H9 (cell line): ENCODE results near the gene MITF. TPM values are rescaled to one million over a fixed set of nuclear protein-coding genes. Genes with fewer than 3 reads are reported as not detected.

Source experiments
- DNase-seq: peaks from one replicate; pipeline ENCODE4 v3.0.0-alpha.2; 2017
- H2AFZ ChIP-seq: one replicate; pipeline ENCODE4 v1.6.1; 2013; ENCODE audit warnings: mild to moderate bottlenecking, low read length, control low read depth, moderate library complexity
- H2AK5ac ChIP-seq: 2 replicates; pipeline ENCODE4 v1.6.1; 2013; ENCODE audit warnings: low read length, control low read depth, mixed read lengths; ENCODE audit not compliant: insufficient read length
- H2BK120ac ChIP-seq: one replicate; pipeline ENCODE4 v1.6.1; 2013; ENCODE audit warnings: low read depth, mild to moderate bottlenecking, low read length, control low read depth, inconsistent platforms; ENCODE audit not compliant: poor library complexity, severe bottlenecking
- H2BK12ac ChIP-seq: 2 replicates; pipeline ENCODE4 v1.6.1; 2013; ENCODE audit warnings: low read length, control low read depth, mixed read lengths, low read depth; ENCODE audit not compliant: insufficient read length
- H2BK15ac ChIP-seq: 2 replicates; pipeline ENCODE4 v1.6.1; 2013; ENCODE audit warnings: low read depth, low read length, control low read depth
- H2BK20ac ChIP-seq: one replicate; pipeline ENCODE4 v1.6.1; 2013; ENCODE audit warnings: low read depth, mild to moderate bottlenecking, low read length, control low read depth, inconsistent platforms; ENCODE audit not compliant: poor library complexity, severe bottlenecking
- H2BK5ac ChIP-seq: 2 replicates; pipeline ENCODE4 v1.6.1; 2013; ENCODE audit warnings: low read length, control low read depth, mixed read lengths; ENCODE audit not compliant: insufficient read length
- H3K14ac ChIP-seq: 2 replicates; pipeline ENCODE4 v1.6.1; 2013; ENCODE audit warnings: low read length, control low read depth; ENCODE audit not compliant: insufficient read depth
- H3K18ac ChIP-seq: 2 replicates; pipeline ENCODE4 v1.6.1; 2013; ENCODE audit warnings: low read depth, mild to moderate bottlenecking, mixed read lengths, low read length, control low read depth; ENCODE audit not compliant: insufficient read length
- H3K23ac ChIP-seq: 2 replicates; pipeline ENCODE4 v1.6.1; 2013; ENCODE audit warnings: low read length, control low read depth, mixed read lengths, low read depth; ENCODE audit not compliant: insufficient read length
- H3K23me2 ChIP-seq: 2 replicates; pipeline ENCODE4 v1.6.1; 2013; ENCODE audit warnings: low read depth, mild to moderate bottlenecking, mixed read lengths, low read length, control low read depth; ENCODE audit not compliant: insufficient read length, poor library complexity, severe bottlenecking
- H3K27ac ChIP-seq: 2 replicates; pipeline ENCODE4 v1.5.1; 2013; ENCODE audit warnings: low read length, control low read depth, mixed read lengths, low read depth; ENCODE audit not compliant: insufficient read length
- H3K27me3 ChIP-seq: 2 replicates; pipeline ENCODE4 v1.6.1; 2013; ENCODE audit warnings: low read length, control low read depth, inconsistent platforms; ENCODE audit not compliant: insufficient read depth
- H3K4ac ChIP-seq: 2 replicates; pipeline ENCODE4 v1.6.1; 2013; ENCODE audit warnings: low read depth, mild to moderate bottlenecking, control low read depth, inconsistent platforms, low read length, moderate library complexity
- H3K4me1 ChIP-seq: 2 replicates; pipeline ENCODE4 v1.6.1; 2013; ENCODE audit warnings: low read length, control low read depth, inconsistent platforms; ENCODE audit not compliant: insufficient read depth
- H3K4me2 ChIP-seq: 2 replicates; pipeline ENCODE4 v1.6.1; 2013; ENCODE audit warnings: low read length, control low read depth, mixed read lengths; ENCODE audit not compliant: insufficient read length, insufficient read depth
- H3K56ac ChIP-seq: 2 replicates; pipeline ENCODE4 v1.6.1; 2013; ENCODE audit warnings: low read depth, mild to moderate bottlenecking, mixed read lengths, low read length, control low read depth; ENCODE audit not compliant: insufficient read length
- H3K79me1 ChIP-seq: 2 replicates; pipeline ENCODE4 v1.6.1; 2013; ENCODE audit warnings: low read depth, mild to moderate bottlenecking, moderate library complexity, low read length, control low read depth, inconsistent platforms; ENCODE audit not compliant: insufficient read depth, poor library complexity, severe bottlenecking
- H3K79me2 ChIP-seq: 2 replicates; pipeline ENCODE4 v1.6.1; 2013; ENCODE audit warnings: low read length, control low read depth, inconsistent platforms; ENCODE audit not compliant: insufficient read depth
- H3K9ac ChIP-seq: 2 replicates; pipeline ENCODE4 v1.6.1; 2013; ENCODE audit warnings: low read length, control low read depth, mixed read lengths; ENCODE audit not compliant: insufficient read length; ENCODE audit errors: extremely low read depth
- H3K9me3 ChIP-seq: one replicate; pipeline ENCODE4 v1.6.1; 2013; ENCODE audit warnings: low read depth, low read length, inconsistent platforms; ENCODE audit not compliant: control insufficient read depth
- H3T11ph ChIP-seq: one replicate; pipeline ENCODE4 v1.6.1; 2013; ENCODE audit warnings: mild to moderate bottlenecking, low read length, control low read depth, inconsistent platforms
- H4K20me1 ChIP-seq: one replicate; pipeline ENCODE4 v1.6.1; 2013; ENCODE audit not compliant: control insufficient read depth, insufficient read length, insufficient read depth
- H4K5ac ChIP-seq: 2 replicates; pipeline ENCODE4 v1.6.1; 2013; ENCODE audit warnings: low read depth, mild to moderate bottlenecking, mixed read lengths, low read length, control low read depth; ENCODE audit not compliant: insufficient read length
- H4K8ac ChIP-seq: replicated peaks from 2 replicates; pipeline ENCODE4 v1.6.1; 2013; ENCODE audit warnings: low read length, control low read depth, mixed read lengths, low read depth; ENCODE audit not compliant: insufficient read length
- H4K91ac ChIP-seq: 2 replicates; pipeline ENCODE4 v1.6.1; 2013; ENCODE audit warnings: low read depth, mild to moderate bottlenecking, moderate library complexity, mixed read lengths, low read length, control low read depth; ENCODE audit not compliant: insufficient read length
- H3K27ac Mint-ChIP-seq, 3 experiments: 2 replicates in 2 of 3; 3 replicates in 1 of 3; pipeline ENCODE4 v1.8.0; 2020 to 2021; ENCODE audit warnings: mixed read lengths in 3 of 3, mild to moderate bottlenecking in 1 of 3, moderate library complexity in 1 of 3
- H3K27me3 Mint-ChIP-seq: 2 replicates; pipeline ENCODE4 v1.8.0; 2021; ENCODE audit warnings: low read depth, mild to moderate bottlenecking, moderate library complexity, mixed read lengths
- H3K36me3 Mint-ChIP-seq, 3 experiments: 2 replicates in 2 of 3; 3 replicates in 1 of 3; pipeline ENCODE4 v1.8.0; 2020 to 2021; ENCODE audit warnings: low read depth in 3 of 3, mixed read lengths in 3 of 3; ENCODE audit not compliant: insufficient read depth in 1 of 3
- H3K4me1 Mint-ChIP-seq, 2 experiments: 2 replicates each; pipeline ENCODE4 v1.8.0; 2020; ENCODE audit warnings: mixed read lengths in 2 of 2
- H3K4me3 Mint-ChIP-seq, 2 experiments: 2 replicates in 1 of 2; 3 replicates in 1 of 2; pipeline ENCODE4 v1.8.0; 2020 to 2021; ENCODE audit warnings: mild to moderate bottlenecking in 2 of 2, mixed read lengths in 2 of 2, moderate library complexity in 1 of 2
- H3K9me3 Mint-ChIP-seq, 2 experiments: 2 replicates in 1 of 2; 3 replicates in 1 of 2; pipeline ENCODE4 v1.8.0; 2020; ENCODE audit warnings: mild to moderate bottlenecking in 2 of 2, mixed read lengths in 2 of 2, moderate library complexity in 1 of 2
- WGBS: extraction: QIAGEN DNeasy Blood & Tissue Kit; methylation state at CpG from one replicate; pipeline ENCODE4 v1.1.7; 2013; ENCODE audit warnings: missing lambda C conversion rate, low lambda C conversion rate, mixed read lengths; ENCODE audit not compliant: insufficient read length; ENCODE audit errors: extremely low coverage; 5-methylcytosine and 5-hydroxymethylcytosine counted together
- total RNA-seq: library from RNA; stranded (reverse); gene quantifications from 2 replicates; pipeline ENCODE4 v1.2.1, GENCODE V29; 2021
- TF ChIP-seq, protein P1 (sequence below): fragments of 200-600 bp; sonication (generic); conservative IDR thresholded peaks from 3 replicates; pipeline ENCODE4 v1.8.0; 2021; ENCODE audit warnings: antibody characterized with exemption, mild to moderate bottlenecking

Gene MITF
- total RNA-seq, 1 experiment from 2014 or later = 0.81 TPM

DNA sequence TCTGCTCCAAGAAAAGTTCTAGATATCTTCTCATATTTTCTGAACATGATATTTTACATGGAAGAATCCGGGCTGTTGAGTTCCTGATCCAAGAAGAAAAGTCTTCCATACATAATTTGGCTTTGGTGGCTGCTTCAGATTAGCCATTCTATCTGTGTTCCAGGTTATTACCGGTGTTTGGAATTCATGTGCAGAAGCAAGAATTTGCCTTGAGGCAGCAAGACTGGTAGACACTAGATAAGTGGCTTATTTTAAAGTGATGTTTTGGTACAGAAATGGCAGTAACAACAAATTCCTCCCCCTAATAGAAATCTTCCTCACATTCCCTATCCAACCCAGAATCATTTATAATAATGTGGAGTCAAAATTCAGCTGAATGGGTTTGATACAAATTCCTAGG is 29.2 kb downstream of the MITF start:
- no peak overlapping the region for H2AK5ac ChIP-seq
- Mint-ChIP-seq H3K9me3 (no peaks in the 10 kb centered on the region), H3K27me3 (no peaks in the 10 kb centered on the region), H3K36me3 (no peaks in the 10 kb centered on the region), H3K4me3 (no peak overlapping the region), H3K27ac (no peak overlapping the region), H3K4me1 (peaks cover 4 to 8% of the 10 kb centered on the region in 2 experiments)
- no peak overlapping the region for H3K23ac ChIP-seq
- H3K23me2 ChIP-seq = no peaks in the 10 kb centered on the region
- H2BK15ac ChIP-seq = no peak overlapping the region
- no peak overlapping the region for H3K27ac ChIP-seq
- no peak overlapping the region for H3K4me2 ChIP-seq
- H4K91ac ChIP-seq = no peak overlapping the region
- no peaks in the 10 kb centered on the region for H3K79me1 ChIP-seq
- H3K14ac ChIP-seq = no peak overlapping the region
- no peaks in the 10 kb centered on the region for H4K20me1 ChIP-seq
- H2BK12ac ChIP-seq = no peak overlapping the region
- TF ChIP-seq, protein P1, sequence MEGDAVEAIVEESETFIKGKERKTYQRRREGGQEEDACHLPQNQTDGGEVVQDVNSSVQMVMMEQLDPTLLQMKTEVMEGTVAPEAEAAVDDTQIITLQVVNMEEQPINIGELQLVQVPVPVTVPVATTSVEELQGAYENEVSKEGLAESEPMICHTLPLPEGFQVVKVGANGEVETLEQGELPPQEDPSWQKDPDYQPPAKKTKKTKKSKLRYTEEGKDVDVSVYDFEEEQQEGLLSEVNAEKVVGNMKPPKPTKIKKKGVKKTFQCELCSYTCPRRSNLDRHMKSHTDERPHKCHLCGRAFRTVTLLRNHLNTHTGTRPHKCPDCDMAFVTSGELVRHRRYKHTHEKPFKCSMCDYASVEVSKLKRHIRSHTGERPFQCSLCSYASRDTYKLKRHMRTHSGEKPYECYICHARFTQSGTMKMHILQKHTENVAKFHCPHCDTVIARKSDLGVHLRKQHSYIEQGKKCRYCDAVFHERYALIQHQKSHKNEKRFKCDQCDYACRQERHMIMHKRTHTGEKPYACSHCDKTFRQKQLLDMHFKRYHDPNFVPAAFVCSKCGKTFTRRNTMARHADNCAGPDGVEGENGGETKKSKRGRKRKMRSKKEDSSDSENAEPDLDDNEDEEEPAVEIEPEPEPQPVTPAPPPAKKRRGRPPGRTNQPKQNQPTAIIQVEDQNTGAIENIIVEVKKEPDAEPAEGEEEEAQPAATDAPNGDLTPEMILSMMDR = no peak
- no peak overlapping the region for H2BK5ac ChIP-seq
- no peak overlapping the region for H2BK20ac ChIP-seq
- H3T11ph ChIP-seq = no peak overlapping the region
- H3K4me1 ChIP-seq = no peaks in the 10 kb centered on the region
- H3K27me3 ChIP-seq = no peaks in the 10 kb centered on the region
- no peak overlapping the region for H2AFZ ChIP-seq
- no peak overlapping the region for H3K9ac ChIP-seq
- H2BK120ac ChIP-seq = no peak overlapping the region
- H3K18ac ChIP-seq = no peak overlapping the region
- H4K5ac ChIP-seq = no peak overlapping the region
- H3K9me3 ChIP-seq = no peaks in the 10 kb centered on the region
- no CpG with 5 or more reads among the region's 2 CpGs for WGBS
- no peaks in the 10 kb centered on the region for H3K79me2 ChIP-seq
- H3K4ac ChIP-seq = no peak overlapping the region
- no peak overlapping the region for H4K8ac ChIP-seq
- H3K56ac ChIP-seq = no peak overlapping the region
- DNase-seq = no peak
